Fibroblast of skin of right quadriceps (primary cell): ENCODE measurements around the gene FEM1C.

Experiments
- DNase-seq: peaks from one replicate; pipeline ENCODE4 v3.0.0-alpha.2; 2013

Gene FEM1C

GRCh38 chr5:115471345-115472063 is 73.1 kb downstream of the FEM1C start:
- DNase-seq = no peak

GRCh38 chr5:115470921-115471320 is 73.7 kb downstream of the FEM1C start:
- DNase-seq = no peak
